Common myeloid progenitor, CD34-positive (primary cell): ENCODE data around the gene IL1RAP.

ENCODE experiments used
- CTCF ChIA-PET: fragments of 350-600 bp; sonication (Branson Sonifier 250); formaldehyde crosslinking; loops from one replicate; lab custom pipeline; 2021; ENCODE audit warnings: antibody characterized with exemption; lab: Charles Lee
- POLR2A ChIA-PET: fragments of 350-600 bp; sonication (Branson Sonifier 250); formaldehyde crosslinking; loops from one replicate; lab custom pipeline; 2021; ENCODE audit warnings: antibody characterized with exemption; lab: Charles Lee
- DNase-seq, 3 donors: peaks; one replicate each; pipeline versions ENCODE4 v3.0.0 to v3.0.0-alpha.2; 2013
- H3K27ac ChIP-seq, 2 experiments: 1 replicate in 1 of 2; 2 replicates in 1 of 2; pipeline ENCODE4 v1.7.0; 2013; ENCODE audit warnings: inconsistent platforms in 2 of 2, low read length in 2 of 2, mild to moderate bottlenecking in 2 of 2, low read depth in 1 of 2, moderate library complexity in 1 of 2; ENCODE audit not compliant: severe bottlenecking in 2 of 2, insufficient read depth in 1 of 2, poor library complexity in 1 of 2
- H3K27me3 ChIP-seq, 5 experiments: replicated peaks in 2 of 5; 1 replicate in 3 of 5; 2 replicates in 2 of 5; pipeline versions ENCODE4 v1.6.1 to v1.7.0; 2013; ENCODE audit warnings: low read length in 4 of 5, mild to moderate bottlenecking in 2 of 5, moderate library complexity in 2 of 5, inconsistent platforms in 1 of 5; ENCODE audit not compliant: insufficient read depth in 5 of 5, control insufficient read depth in 4 of 5
- H3K36me3 ChIP-seq, 4 experiments: 1 replicate in 2 of 4; 2 replicates in 2 of 4; pipeline versions ENCODE4 v1.6.1 to v1.7.0; 2013; ENCODE audit warnings: low read length in 3 of 4, control low read depth in 1 of 4, mild to moderate bottlenecking in 1 of 4; ENCODE audit not compliant: control insufficient read depth in 4 of 4, insufficient read depth in 4 of 4
- H3K4me1 ChIP-seq, 4 experiments: 1 replicate in 3 of 4; 2 replicates in 1 of 4; pipeline versions ENCODE4 v1.6.1 to v1.7.1; 2013; ENCODE audit warnings: low read length in 3 of 4, mild to moderate bottlenecking in 3 of 4, control low read depth in 1 of 4, inconsistent platforms in 1 of 4, moderate library complexity in 1 of 4; ENCODE audit not compliant: control insufficient read depth in 4 of 4, insufficient read depth in 4 of 4; ENCODE audit errors: control extremely low read depth in 1 of 4
- H3K4me3 ChIP-seq, 7 experiments: 1 replicate in 4 of 7; 2 replicates in 3 of 7; pipeline versions ENCODE4 v1.5.1 to v1.7.0; 2013; ENCODE audit warnings: mild to moderate bottlenecking in 7 of 7, low read length in 6 of 7, moderate library complexity in 6 of 7, inconsistent platforms in 2 of 7, low read depth in 2 of 7, control low read depth in 1 of 7; ENCODE audit not compliant: insufficient read depth in 4 of 7, control insufficient read depth in 1 of 7; ENCODE audit errors: extremely low read depth in 1 of 7
- H3K9me3 ChIP-seq, 5 experiments: 1 replicate in 4 of 5; 2 replicates in 1 of 5; pipeline versions ENCODE4 v1.6.1 to v1.7.1; 2013; ENCODE audit warnings: low read length in 4 of 5, mild to moderate bottlenecking in 2 of 5, inconsistent platforms in 1 of 5, low read depth in 1 of 5, moderate library complexity in 1 of 5; ENCODE audit not compliant: control insufficient read depth in 4 of 5, insufficient read depth in 2 of 5; ENCODE audit errors: control extremely low read depth in 1 of 5
- WGBS: methylation state at CpG from one replicate; pipeline ENCODE4 v1.1.5; 2013; ENCODE audit not compliant: insufficient coverage; 5-methylcytosine and 5-hydroxymethylcytosine counted together

IL1RAP gene

GRCh38 chr3:190586631-190587011 is 72.7 kb downstream of the IL1RAP start:
- 39% methylated on average over 4 of the region's 4 CpGs for WGBS
- POLR2A ChIA-PET, result no interaction called here
- Histone ChIP-seq H3K4me1 (peaks cover 12 to 39% (median 24%) of the 10 kb centered on the region in 4 experiments), H3K9me3 (no peaks in the 10 kb centered on the region), H3K4me3 (peak overlapping the region in 1 of 7 experiments; percentile 29), H3K36me3 (no peaks in the 10 kb centered on the region), H3K27me3 (peaks cover 0 to 14% (median 0%) of the 10 kb centered on the region in 5 experiments), H3K27ac (no peak overlapping the region)
- peak; percentile 14 to 76 (median 71) for DNase-seq
- CTCF ChIA-PET, result interaction anchor here (1.0 kb wide), 1 partner anchor 114 kb away, joined by 4 read pairs; no protein-coding TSS in a partner anchor

- H3K4me3 ChIP-seq, result no peak overlapping the region
- no CpG with 5 or more reads among the region's 2 CpGs for WGBS
- no peak overlapping the region for H3K27ac ChIP-seq
- CTCF ChIA-PET, result interaction anchor here (0.9 to 1.4 kb wide), 2 partner anchors 14 to 72 kb away, joined by 3 read pairs; no protein-coding TSS in a partner anchor
- no peaks in the 10 kb centered on the region for H3K9me3 ChIP-seq
- no peaks in the 10 kb centered on the region for H3K36me3 ChIP-seq
- peaks cover 10 to 32% (median 20%) of the 10 kb centered on the region in 4 experiments for H3K4me1 ChIP-seq
- DNase-seq, result no peak
- POLR2A ChIA-PET, result no interaction called here
- H3K27me3 ChIP-seq, result peaks cover 0 to 8% (median 0%) of the 10 kb centered on the region in 5 experiments
Observed at GRCh38 chr3:190588570-190588969, 74.7 kb downstream of the IL1RAP start.

- CTCF ChIA-PET, result interaction anchor here (1.1 to 1.4 kb wide), 2 partner anchors 30 to 73 kb away, joined by 3 read pairs; no protein-coding TSS in a partner anchor
- H3K27ac ChIP-seq, result no peak overlapping the region
- no peaks in the 10 kb centered on the region for H3K9me3 ChIP-seq
- no peak overlapping the region for H3K4me3 ChIP-seq
- no peaks in the 10 kb centered on the region for H3K36me3 ChIP-seq
- POLR2A ChIA-PET, result no interaction called here
- peaks cover 0 to 4% (median 0%) of the 10 kb centered on the region in 5 experiments for H3K27me3 ChIP-seq
- WGBS, result 100% methylated on average over 3 of the region's 7 CpGs
- peaks cover 10 to 32% (median 20%) of the 10 kb centered on the region in 4 experiments for H3K4me1 ChIP-seq
- DNase-seq, result no peak
Observed at GRCh38 chr3:190589326-190589725, 75.4 kb downstream of the IL1RAP start.

- Histone ChIP-seq H3K4me3 (no peak overlapping the region), H3K4me1 (peaks cover 10 to 24% (median 19%) of the 10 kb centered on the region in 4 experiments), H3K27me3 (no peaks in the 10 kb centered on the region), H3K9me3 (no peaks in the 10 kb centered on the region), H3K36me3 (no peaks in the 10 kb centered on the region), H3K27ac (no peak overlapping the region)
- no peak for DNase-seq
- ChIA-PET CTCF (interaction anchor here (1.0 to 1.7 kb wide), 3 partner anchors 13 to 110 kb away, joined by 3 to 4 read pairs (median 3); partner anchors contain the start of gene IL1RAP), POLR2A (no interaction called here)
- no CpG with 5 or more reads among the region's 6 CpGs for WGBS
Observed at GRCh38 chr3:190591080-190591479, 77.2 kb downstream of the IL1RAP start.

GRCh38 chr3:190593075-190593474 is 79.2 kb downstream of the IL1RAP start:
- ChIA-PET POLR2A (no interaction called here), CTCF (interaction anchor here (0.7 to 1.5 kb wide), 3 partner anchors 8 to 15 kb away, joined by 3 to 5 read pairs (median 3); no protein-coding TSS in a partner anchor)
- DNase-seq, result no peak
- H3K4me1 ChIP-seq, result peaks cover 0 to 11% (median 4%) of the 10 kb centered on the region in 4 experiments
- no CpG with 5 or more reads among the region's 2 CpGs for WGBS
- no peaks in the 10 kb centered on the region for H3K27me3 ChIP-seq
- H3K36me3 ChIP-seq, result no peaks in the 10 kb centered on the region
- H3K4me3 ChIP-seq, result no peak overlapping the region
- H3K9me3 ChIP-seq, result peaks cover 0 to 2% (median 0%) of the 10 kb centered on the region in 5 experiments
- H3K27ac ChIP-seq, result no peak overlapping the region

- POLR2A ChIA-PET, result no interaction called here
- Histone ChIP-seq H3K36me3 (no peaks in the 10 kb centered on the region), H3K27ac (no peak overlapping the region), H3K4me3 (no peak overlapping the region), H3K4me1 (peaks cover 0 to 5% (median 2%) of the 10 kb centered on the region in 4 experiments), H3K9me3 (peaks cover 0 to 3% (median 0%) of the 10 kb centered on the region in 5 experiments), H3K27me3 (no peaks in the 10 kb centered on the region)
- 100% methylated on average over 4 of the region's 4 CpGs for WGBS
- CTCF ChIA-PET, result interaction anchor here (0.7 to 1.3 kb wide), 2 partner anchors 11 to 22 kb away, joined by 3 to 4 read pairs; no protein-coding TSS in a partner anchor
- DNase-seq, result no peak
Observed at GRCh38 chr3:190594171-190594570, 80.3 kb downstream of the IL1RAP start.

GRCh38 chr3:190595179-190595795 is 81.4 kb downstream of the IL1RAP start:
- Histone ChIP-seq H3K27ac (no peak overlapping the region), H3K4me3 (no peak overlapping the region), H3K9me3 (peaks cover 0 to 3% (median 0%) of the 10 kb centered on the region in 5 experiments), H3K4me1 (peaks cover 0 to 5% (median 0%) of the 10 kb centered on the region in 4 experiments), H3K36me3 (peaks cover 0 to under 1% (median 0%) of the 10 kb centered on the region in 4 experiments), H3K27me3 (no peaks in the 10 kb centered on the region)
- POLR2A ChIA-PET, result no interaction called here
- no peak for DNase-seq
- WGBS, result 96% methylated on average over 7 of the region's 9 CpGs
- CTCF ChIA-PET, result interaction anchor here (1.3 kb wide), 2 partner anchors 12 to 19 kb away, joined by 4 read pairs; no protein-coding TSS in a partner anchor
